Neural progenitor cell (in vitro differentiated cells): ENCODE data around the gene AZU1. TPM values are rescaled to one million over a fixed set of nuclear protein-coding genes. Genes with fewer than 3 reads are reported as not detected.
"Not testable (repeated sequence)": the region's sequence is repeated elsewhere in the genome, so short reads cannot be mapped to it uniquely, and the experiment has no call there.

Experiments used
- DNase-seq: peaks from one replicate; pipeline ENCODE4 v3.0.0-alpha.2; 2016; ENCODE audit warnings: low spot score
- H2AFZ ChIP-seq: fragments of 200-600 bp; sonication (generic); replicated peaks from 2 replicates; pipeline ENCODE4 v1.6.1; 2016; ENCODE audit warnings: antibody characterized with exemption
- H3F3A ChIP-seq: fragments of 200-600 bp; sonication (generic); 2 replicates; pipeline ENCODE4 v1.6.1; 2016; ENCODE audit warnings: antibody characterized with exemption, low read depth
- H3K27ac ChIP-seq: fragments of 200-600 bp; sonication (generic); 2 replicates; pipeline ENCODE4 v1.5.1; 2016; ENCODE audit warnings: mild to moderate bottlenecking
- H3K27me3 ChIP-seq: fragments of 200-600 bp; sonication (generic); 2 replicates; pipeline ENCODE4 v1.6.1; 2016; ENCODE audit warnings: mild to moderate bottlenecking, moderate library complexity
- H3K36me3 ChIP-seq: fragments of 200-600 bp; sonication (generic); 2 replicates; pipeline ENCODE4 v1.5.1; 2016
- H3K4me1 ChIP-seq: fragments of 200-600 bp; sonication (generic); 2 replicates; pipeline ENCODE4 v1.6.1; 2016; ENCODE audit warnings: mixed run types
- H3K4me2 ChIP-seq: fragments of 200-600 bp; sonication (generic); 2 replicates; pipeline ENCODE4 v1.6.1; 2016
- H3K4me3 ChIP-seq: fragments of 200-600 bp; sonication (generic); 2 replicates; pipeline ENCODE4 v1.5.1; 2016
- H3K79me2 ChIP-seq: fragments of 200-600 bp; sonication (generic); 2 replicates; pipeline ENCODE4 v1.6.1; 2016; ENCODE audit warnings: low read depth
- H3K9ac ChIP-seq: fragments of 200-600 bp; sonication (generic); 2 replicates; pipeline ENCODE4 v1.6.1; 2016
- H3K9me3 ChIP-seq: fragments of 200-600 bp; sonication (generic); 2 replicates; pipeline ENCODE4 v1.5.1; 2016; ENCODE audit warnings: low read depth
- H4K20me1 ChIP-seq: fragments of 200-600 bp; sonication (generic); 2 replicates; pipeline ENCODE4 v1.6.1; 2016; ENCODE audit warnings: low read depth
- H3K27ac Mint-ChIP-seq: 3 replicates; pipeline ENCODE4 v1.8.0; 2021; ENCODE audit warnings: mixed read lengths
- H3K27me3 Mint-ChIP-seq: 2 replicates; pipeline ENCODE4 v1.8.0; 2022; ENCODE audit warnings: low read depth, mild to moderate bottlenecking, inconsistent platforms, moderate library complexity, mixed read lengths; ENCODE audit not compliant: insufficient read depth
- H3K36me3 Mint-ChIP-seq: 3 replicates; pipeline ENCODE4 v1.8.0; 2021; ENCODE audit warnings: mixed read lengths
- H3K4me1 Mint-ChIP-seq: 3 replicates; pipeline ENCODE4 v1.8.0; 2021; ENCODE audit warnings: mixed read lengths
- H3K4me3 Mint-ChIP-seq: 3 replicates; pipeline ENCODE4 v1.8.0; 2021; ENCODE audit warnings: mild to moderate bottlenecking, moderate library complexity, mixed read lengths
- H3K9me3 Mint-ChIP-seq: 3 replicates; pipeline ENCODE4 v1.8.0; 2020; ENCODE audit warnings: mixed read lengths
- EZH2 ChIP-seq: fragments of 200-600 bp; sonication (generic); IDR thresholded peaks from 2 replicates; pipeline ENCODE4 v1.6.1; 2017; ENCODE audit warnings: antibody characterized with exemption, mild to moderate bottlenecking, moderate library complexity
- EZH2phosphoT487 ChIP-seq: fragments of 200-600 bp; sonication (generic); IDR thresholded peaks from 2 replicates; pipeline ENCODE4 v1.6.1; 2017; ENCODE audit warnings: antibody characterized with exemption
- total RNA-seq: library from RNA; depleted of rRNA; stranded (reverse); fragments of >200 nt; gene quantifications from 2 replicates; pipeline ENCODE4 v1.2.3, GENCODE V29; 2015; ENCODE audit warnings: low replicate concordance
- TF ChIP-seq, protein P1 (sequence below): fragments of 200-600 bp; sonication (generic); IDR thresholded peaks from 2 replicates; pipeline ENCODE4 v1.5.1; 2017; ENCODE audit warnings: antibody characterized with exemption, mild to moderate bottlenecking

Gene AZU1
- total RNA-seq, 1 donor from 2014 or later, result 1.0 TPM

DNA sequence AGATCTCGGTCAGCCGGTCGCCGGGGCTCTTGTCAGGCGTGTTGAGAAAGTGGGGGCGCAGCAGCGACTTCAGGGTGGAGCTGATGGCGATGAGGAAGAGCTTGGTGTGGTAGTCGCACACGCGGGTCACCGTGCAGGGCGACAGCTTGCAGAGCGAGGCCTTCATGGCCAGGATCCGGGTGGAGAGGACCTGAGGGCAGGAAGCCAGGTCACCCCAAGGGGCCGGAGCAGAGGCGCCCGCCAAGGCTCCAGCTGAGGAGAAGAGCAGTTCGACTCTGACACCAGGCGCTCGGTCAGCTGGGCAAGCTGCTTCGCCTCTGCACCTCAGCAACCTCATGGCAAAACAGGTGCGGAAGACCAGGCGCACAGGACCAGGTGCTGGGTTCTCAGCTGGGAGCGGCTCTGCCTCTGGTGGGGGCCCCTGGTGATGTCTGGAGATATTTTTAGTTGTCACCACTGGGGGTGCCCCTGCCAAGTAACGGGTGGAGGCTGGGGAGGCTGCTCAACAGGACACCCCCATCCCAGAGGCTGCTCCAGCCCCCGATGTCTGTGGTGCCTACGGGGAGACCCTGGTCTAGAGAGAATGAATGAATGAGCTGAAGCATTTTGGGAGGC is 47.7 kb downstream of the AZU1 start:
- Histone ChIP-seq H3K4me3 (no peak overlapping the region), H3K9ac (no peak overlapping the region), H3K9me3 (no peaks in the 10 kb centered on the region), H3K4me1 (no peaks in the 10 kb centered on the region), H3K36me3 (no peaks in the 10 kb centered on the region), H3K4me2 (no peak overlapping the region), H3K27me3 (no peaks in the 10 kb centered on the region), H2AFZ (no peak overlapping the region), H4K20me1 (peaks cover 10% of the 10 kb centered on the region), H3K27ac (no peak overlapping the region), H3K79me2 (no peaks in the 10 kb centered on the region), H3F3A (peaks cover 22% of the 10 kb centered on the region)
- no peak overlapping the region for H3K27ac Mint-ChIP-seq
- DNase-seq, result no peak
- TF ChIP-seq EZH2 (no peak), EZH2phosphoT487 (no peak)
- TF ChIP-seq, protein P1, sequence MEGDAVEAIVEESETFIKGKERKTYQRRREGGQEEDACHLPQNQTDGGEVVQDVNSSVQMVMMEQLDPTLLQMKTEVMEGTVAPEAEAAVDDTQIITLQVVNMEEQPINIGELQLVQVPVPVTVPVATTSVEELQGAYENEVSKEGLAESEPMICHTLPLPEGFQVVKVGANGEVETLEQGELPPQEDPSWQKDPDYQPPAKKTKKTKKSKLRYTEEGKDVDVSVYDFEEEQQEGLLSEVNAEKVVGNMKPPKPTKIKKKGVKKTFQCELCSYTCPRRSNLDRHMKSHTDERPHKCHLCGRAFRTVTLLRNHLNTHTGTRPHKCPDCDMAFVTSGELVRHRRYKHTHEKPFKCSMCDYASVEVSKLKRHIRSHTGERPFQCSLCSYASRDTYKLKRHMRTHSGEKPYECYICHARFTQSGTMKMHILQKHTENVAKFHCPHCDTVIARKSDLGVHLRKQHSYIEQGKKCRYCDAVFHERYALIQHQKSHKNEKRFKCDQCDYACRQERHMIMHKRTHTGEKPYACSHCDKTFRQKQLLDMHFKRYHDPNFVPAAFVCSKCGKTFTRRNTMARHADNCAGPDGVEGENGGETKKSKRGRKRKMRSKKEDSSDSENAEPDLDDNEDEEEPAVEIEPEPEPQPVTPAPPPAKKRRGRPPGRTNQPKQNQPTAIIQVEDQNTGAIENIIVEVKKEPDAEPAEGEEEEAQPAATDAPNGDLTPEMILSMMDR, result no peak
- H3K36me3 Mint-ChIP-seq, result peaks cover 12% of the 10 kb centered on the region
- H3K4me3 Mint-ChIP-seq, result no peak overlapping the region
- H3K27me3 Mint-ChIP-seq, result peaks cover 10% of the 10 kb centered on the region
- peaks cover 4% of the 10 kb centered on the region for H3K4me1 Mint-ChIP-seq
- no peaks in the 10 kb centered on the region for H3K9me3 Mint-ChIP-seq

DNA sequence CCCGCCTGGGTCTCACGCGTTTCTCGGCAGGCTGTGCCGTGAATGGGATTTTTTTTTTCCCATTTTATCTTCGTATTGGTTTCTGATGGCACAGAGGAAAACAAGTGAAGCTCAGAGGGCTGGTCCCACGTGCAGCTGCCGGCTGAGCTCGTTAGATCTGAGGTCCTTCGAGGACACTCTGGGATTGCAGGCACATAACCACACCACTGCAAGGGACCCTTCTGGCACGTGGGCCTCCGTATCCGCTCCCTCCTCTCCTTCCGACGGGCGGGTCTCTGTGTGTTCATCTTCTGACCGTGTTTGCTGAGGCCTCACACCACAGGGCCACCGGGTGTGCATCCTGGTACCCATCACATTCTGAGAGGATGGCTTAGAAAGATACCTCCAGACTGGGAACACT is 48.5 kb downstream of the AZU1 start:
- Mint-ChIP-seq H3K36me3 (peaks cover 15% of the 10 kb centered on the region), H3K9me3 (no peaks in the 10 kb centered on the region), H3K27me3 (peaks cover 10% of the 10 kb centered on the region), H3K4me3 (no peak overlapping the region), H3K4me1 (peaks cover 4% of the 10 kb centered on the region), H3K27ac (no peak overlapping the region)
- H3K27me3 ChIP-seq, result no peaks in the 10 kb centered on the region
- H3K4me3 ChIP-seq, result no peak overlapping the region
- H2AFZ ChIP-seq, result no peak overlapping the region
- no peaks in the 10 kb centered on the region for H3K4me1 ChIP-seq
- DNase-seq, result no peak
- H3F3A ChIP-seq, result peaks cover 21% of the 10 kb centered on the region
- no peaks in the 10 kb centered on the region for H3K36me3 ChIP-seq
- TF ChIP-seq EZH2phosphoT487 (no peak), EZH2 (no peak)
- TF ChIP-seq, protein P1, result no peak
- no peak overlapping the region for H3K9ac ChIP-seq
- H4K20me1 ChIP-seq, result peaks cover 14% of the 10 kb centered on the region
- H3K79me2 ChIP-seq, result no peaks in the 10 kb centered on the region
- H3K27ac ChIP-seq, result no peak overlapping the region
- H3K4me2 ChIP-seq, result no peak overlapping the region
- H3K9me3 ChIP-seq, result no peaks in the 10 kb centered on the region

DNA sequence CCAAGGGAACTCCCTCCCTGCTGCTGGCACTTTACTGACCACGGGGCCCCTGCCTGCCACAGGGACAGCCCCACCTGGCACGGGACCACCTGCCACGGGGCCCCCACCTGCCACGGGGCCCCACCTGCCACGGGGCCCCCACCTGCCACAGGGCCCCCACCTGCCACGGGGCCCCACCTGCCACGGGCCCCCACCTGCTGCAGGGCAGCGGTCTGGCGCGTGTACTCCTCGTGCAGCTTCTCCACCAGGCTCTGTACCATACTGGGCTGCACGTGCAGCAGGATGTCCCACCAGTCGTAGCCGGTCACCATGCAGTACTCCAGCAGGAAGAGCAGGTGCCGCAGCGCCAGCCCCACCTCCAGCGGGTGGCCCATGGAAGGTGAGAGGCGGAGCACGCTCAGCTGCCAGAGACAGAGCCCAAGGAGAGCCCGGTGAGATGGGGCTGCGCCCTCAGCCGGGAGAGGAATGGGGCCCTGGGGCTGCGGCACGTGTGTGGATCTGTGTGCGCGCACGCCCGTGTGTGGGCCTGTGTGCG is 49.2 kb downstream of the AZU1 start:
- peaks cover 16% of the 10 kb centered on the region for H3F3A ChIP-seq
- H3K79me2 ChIP-seq, result no peaks in the 10 kb centered on the region
- peaks cover 14% of the 10 kb centered on the region for H4K20me1 ChIP-seq
- Mint-ChIP-seq H3K27me3 (peaks cover 8% of the 10 kb centered on the region), H3K9me3 (no peaks in the 10 kb centered on the region), H3K27ac (no peak overlapping the region), H3K4me3 (no peak overlapping the region), H3K36me3 (peaks cover 20% of the 10 kb centered on the region), H3K4me1 (peaks cover 2% of the 10 kb centered on the region)
- no peak overlapping the region for H3K4me2 ChIP-seq
- no peak overlapping the region for H2AFZ ChIP-seq
- no peak for TF ChIP-seq EZH2
- TF ChIP-seq EZH2phosphoT487, result no peak
- TF ChIP-seq, protein P1, result no peak
- no peak overlapping the region for H3K4me3 ChIP-seq
- DNase-seq, result no peak
- no peaks in the 10 kb centered on the region for H3K9me3 ChIP-seq
- H3K27ac ChIP-seq, result no peak overlapping the region
- no peaks in the 10 kb centered on the region for H3K27me3 ChIP-seq
- no peaks in the 10 kb centered on the region for H3K4me1 ChIP-seq
- H3K9ac ChIP-seq, result no peak overlapping the region
- no peaks in the 10 kb centered on the region for H3K36me3 ChIP-seq

DNA sequence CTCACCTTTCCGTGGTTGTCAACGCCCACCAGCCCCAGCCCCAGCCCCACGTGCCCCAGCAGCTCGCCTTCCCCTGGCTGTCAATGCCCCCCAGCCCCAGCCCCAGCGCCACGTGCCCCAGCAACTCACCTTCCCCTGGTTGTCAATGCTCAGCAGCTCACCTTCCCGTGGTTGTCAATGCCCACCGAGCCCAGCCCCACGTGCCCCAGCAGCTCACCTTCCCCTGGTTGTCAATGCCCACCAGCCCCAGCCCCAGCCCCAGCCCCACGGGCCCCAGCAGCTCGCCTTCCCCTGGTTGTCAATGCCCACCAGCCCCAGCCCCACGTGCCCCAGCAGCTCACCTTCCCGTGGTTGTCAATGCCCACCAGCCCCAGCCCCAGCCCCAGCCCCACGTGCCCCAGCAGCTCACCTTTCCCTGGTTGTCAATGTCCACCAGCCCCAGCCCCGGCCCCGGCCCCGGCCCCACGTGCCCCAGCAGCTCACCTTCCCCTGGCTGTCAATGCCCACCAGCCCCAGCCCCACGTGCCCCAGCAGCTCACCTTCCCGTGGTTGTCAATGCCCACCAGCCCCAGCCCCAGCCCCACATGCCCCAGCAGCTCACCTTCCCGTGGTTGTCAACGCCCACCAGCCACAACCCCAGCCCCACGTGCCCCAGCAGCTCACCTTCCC is 50.5 kb downstream of the AZU1 start:
- H3K4me1 Mint-ChIP-seq, H3K27ac Mint-ChIP-seq, H3K9me3 ChIP-seq, H3K4me3 ChIP-seq, H3K4me1 ChIP-seq, H3K36me3 ChIP-seq, H3F3A ChIP-seq, H3K4me2 ChIP-seq, H2AFZ ChIP-seq, H3K79me2 ChIP-seq, H3K27me3 Mint-ChIP-seq, H3K9ac ChIP-seq, H3K4me3 Mint-ChIP-seq, H3K9me3 Mint-ChIP-seq, H3K27ac ChIP-seq, H3K27me3 ChIP-seq, DNase-seq: not testable (repeated sequence)
- peaks cover 22% of the 10 kb centered on the region for H3K36me3 Mint-ChIP-seq
- peaks cover 14% of the 10 kb centered on the region for H4K20me1 ChIP-seq

DNA sequence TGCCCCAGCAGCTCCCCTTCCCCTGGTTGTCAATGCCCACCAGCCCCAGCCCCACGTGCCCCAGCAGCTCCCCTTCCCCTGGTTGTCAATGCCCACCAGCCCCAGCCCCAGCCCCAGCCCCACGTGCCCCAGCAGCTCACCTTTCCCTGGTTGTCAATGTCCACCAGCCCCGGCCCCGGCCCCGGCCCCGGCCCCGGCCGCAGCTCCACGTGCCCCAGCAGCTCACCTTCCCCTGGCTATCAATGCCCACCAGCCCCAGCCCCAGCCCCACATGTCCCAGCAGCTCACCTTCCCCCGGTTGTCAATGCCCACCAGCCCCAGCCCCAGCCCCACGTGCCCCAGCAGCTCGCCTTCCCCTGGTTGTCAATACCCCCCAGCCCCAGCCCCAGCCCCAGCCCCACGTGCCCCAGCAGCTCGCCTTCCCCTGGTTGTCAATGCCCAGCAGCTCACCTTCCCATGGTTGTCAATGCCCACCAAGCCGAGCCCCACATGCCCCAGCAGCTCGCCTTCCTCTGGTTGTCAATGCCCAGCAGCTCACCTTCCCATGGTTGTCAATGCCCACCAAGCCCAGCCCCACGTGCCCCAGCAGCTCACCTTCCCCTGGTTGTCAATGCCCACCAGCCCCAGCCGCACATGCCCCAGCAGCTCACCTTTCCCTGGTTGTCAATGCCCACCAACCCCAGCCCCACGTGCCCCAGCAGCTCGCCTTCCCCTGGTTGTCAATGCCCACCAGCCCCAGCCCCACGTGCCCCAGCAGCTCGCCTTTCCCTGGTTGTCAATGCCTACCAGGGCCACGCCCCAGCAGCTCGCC is 51.3 kb downstream of the AZU1 start:
- H3K79me2 ChIP-seq, H2AFZ ChIP-seq, H3K27me3 Mint-ChIP-seq, H3K9me3 Mint-ChIP-seq, H3K27ac Mint-ChIP-seq, H3K4me3 ChIP-seq, H3K36me3 ChIP-seq, H3F3A ChIP-seq, H3K4me1 Mint-ChIP-seq, H3K9ac ChIP-seq, H3K4me2 ChIP-seq, H3K9me3 ChIP-seq, H3K27me3 ChIP-seq, H3K27ac ChIP-seq, DNase-seq, H3K4me1 ChIP-seq: not testable (repeated sequence)
- peaks cover 10% of the 10 kb centered on the region for H4K20me1 ChIP-seq
- H3K4me3 Mint-ChIP-seq, result peak overlapping the region; percentile 8
- H3K36me3 Mint-ChIP-seq, result peaks cover 22% of the 10 kb centered on the region
